ENCODE results near the gene NGB. TPM values are rescaled to one million over a fixed set of nuclear protein-coding genes. Genes with fewer than 3 reads are reported as not detected.

Gene NGB
- total RNA-seq, 1 donor: not detected

- no peak for TF ChIP-seq CTCF (IDR thresholded peaks at IDR 0.05; ENCODE audit: insufficient read depth, low read depth, low read length)
- no peak for DNase-seq (ENCODE audit: low read depth)
Observed at GRCh38 chr14:77275041-77275580, 4.1 kb upstream of the NGB start.

GRCh38 chr14:77273796-77274195 lies 2.8 kb upstream of the NGB start:
- H3K4me3 ChIP-seq (ENCODE audit: low read depth, low read length): no peak overlapping the region
- no peak for TF ChIP-seq CTCF (IDR thresholded peaks at IDR 0.05; ENCODE audit: insufficient read depth, low read depth, low read length)
- DNase-seq (ENCODE audit: low read depth): no peak

More at GRCh38 chr14:77275041-77275580, 4.1 kb upstream of the NGB start:
- H3K4me3 ChIP-seq (ENCODE audit: low read depth, low read length): no peak overlapping the region

- TF ChIP-seq CTCF (IDR thresholded peaks at IDR 0.05; ENCODE audit: insufficient read depth, low read depth, low read length): no peak
- no peak overlapping the region for H3K4me3 ChIP-seq (ENCODE audit: low read depth, low read length)
- DNase-seq (ENCODE audit: low read depth): no peak
Observed at GRCh38 chr14:77272261-77272660, 1.3 kb upstream of the NGB start.

- no peak for TF ChIP-seq CTCF (IDR thresholded peaks at IDR 0.05; ENCODE audit: insufficient read depth, low read depth, low read length)
- H3K4me3 ChIP-seq (ENCODE audit: low read depth, low read length): no peak overlapping the region
- DNase-seq (ENCODE audit: low read depth): no peak
Observed at GRCh38 chr14:77270361-77271112, 469 bp downstream of the NGB start.

- H3K4me3 ChIP-seq (ENCODE audit: low read depth, low read length): no peak overlapping the region
- no peak for DNase-seq (ENCODE audit: low read depth)
- no peak for TF ChIP-seq CTCF (IDR thresholded peaks at IDR 0.05; ENCODE audit: insufficient read depth, low read depth, low read length)
Observed at GRCh38 chr14:77268989-77269600, 1.9 kb downstream of the NGB start.

GRCh38 chr14:77267937-77268699 lies 2.9 kb downstream of the NGB start:
- no peak overlapping the region for H3K4me3 ChIP-seq (ENCODE audit: low read depth, low read length)
- DNase-seq (ENCODE audit: low read depth): no peak
- no peak for TF ChIP-seq CTCF (IDR thresholded peaks at IDR 0.05; ENCODE audit: insufficient read depth, low read depth, low read length)
